HepG2 (cell line): Measurements from ENCODE around the gene SFMBT1. TPM values are rescaled to one million over a fixed set of nuclear protein-coding genes. Genes with fewer than 3 reads are reported as not detected.

Source experiments
- ATAC-seq: fragments of 200-7000 bp; cut with Tn5 transposase; 3 replicates; pipeline ENCODE4 v1.9.1; 2020; ENCODE audit warnings: mild to moderate bottlenecking, moderate library complexity
- BruUV-seq: library from RNA; stranded (reverse); fragments of 400-500 nt; replicated peaks from 2 replicates; lab custom pipeline; 2021; lab: Mats Ljungman, UMichigan
- CTCF ChIA-PET: fragments of 300-600 bp; formaldehyde crosslinking; extraction: SDS; loops from one replicate; lab custom pipeline; 2021; ENCODE audit warnings: low total read pairs, inconsistent platforms, low intra/inter-chr PET ratio; lab: Yijun Ruan, JAX
- POLR2A ChIA-PET: fragments of 350-600 bp; sonication (Branson Sonifier 250); formaldehyde crosslinking; loops from one replicate; lab custom pipeline; 2020; ENCODE audit warnings: antibody characterized with exemption, inconsistent platforms; lab: Yijun Ruan, JAX
- DNase-seq: peaks from one replicate; pipeline ENCODE4 v3.0.0-alpha.2; 2015; ENCODE audit warnings: low spot score
- FAIRE-seq: peaks from 3 replicates; lab custom pipeline; 2011; peaks lifted over from hg19 to GRCh38; lab: Jason Lieb, UNC
- H2AFZ ChIP-seq: one replicate; pipeline ENCODE4 v1.6.1; 2011; ENCODE audit warnings: low read length, inconsistent platforms
- H3K27ac ChIP-seq: fragments of 300-600 bp; 3 replicates; pipeline ENCODE4 v1.8.0; 2011; ENCODE audit warnings: mixed run types, mild to moderate bottlenecking, mixed read lengths, low read length, inconsistent platforms; ENCODE audit not compliant: insufficient read depth; ENCODE audit errors: extremely low read length
- H3K27me3 ChIP-seq, 2 experiments: fragments of 200-600 bp in 1 of 2; 2 replicates in 1 of 2; 3 replicates in 1 of 2; pipeline versions ENCODE4 v1.6.0 to v1.8.0; 2011; ENCODE audit warnings: low read length in 2 of 2, mild to moderate bottlenecking in 2 of 2, moderate library complexity in 2 of 2, inconsistent platforms in 1 of 2; ENCODE audit not compliant: insufficient read depth in 2 of 2, control insufficient read depth in 1 of 2
- H3K36me3 ChIP-seq, 2 experiments: fragments of 200-600 bp in 1 of 2; replicated peaks in 1 of 2; 2 replicates in 1 of 2; 3 replicates in 1 of 2; pipeline versions ENCODE4 v1.5.1 to v1.8.0; 2011; ENCODE audit warnings: low read length in 2 of 2, inconsistent platforms in 1 of 2; ENCODE audit not compliant: insufficient read depth in 2 of 2, control insufficient read depth in 1 of 2
- H3K4me1 ChIP-seq: 2 replicates; pipeline ENCODE4 v1.5.1; 2012; ENCODE audit warnings: low read length, inconsistent platforms; ENCODE audit not compliant: insufficient read depth
- H3K4me2 ChIP-seq: 2 replicates; pipeline ENCODE4 v1.6.0; 2011; ENCODE audit warnings: low read depth, low read length, inconsistent platforms
- H3K4me3 ChIP-seq, 3 experiments: fragments of 200-600 bp in 1 of 3; sonication (generic), shearing (Covaris generic) in 1 of 3; replicated peaks in 1 of 3; 2 replicates each; pipeline ENCODE4 v1.5.1; 2011 to 2016; ENCODE audit warnings: low read length in 3 of 3, inconsistent platforms in 2 of 3, low read depth in 2 of 3, mild to moderate bottlenecking in 2 of 3, control low read depth in 1 of 3, mixed read lengths in 1 of 3; ENCODE audit not compliant: insufficient read depth in 1 of 3
- H3K79me2 ChIP-seq: one replicate; pipeline ENCODE4 v1.6.1; 2011; ENCODE audit warnings: low read length, inconsistent platforms; ENCODE audit not compliant: insufficient read depth
- H3K9ac ChIP-seq: 2 replicates; pipeline ENCODE4 v1.6.0; 2011; ENCODE audit warnings: mild to moderate bottlenecking, low read depth, low read length, inconsistent platforms; ENCODE audit not compliant: insufficient read depth
- H3K9me3 ChIP-seq: 2 replicates; pipeline ENCODE4 v1.5.1; 2012; ENCODE audit warnings: mild to moderate bottlenecking, low read length
- H4K20me1 ChIP-seq: 2 replicates; pipeline ENCODE4 v1.6.0; 2011; ENCODE audit warnings: inconsistent platforms, mild to moderate bottlenecking, low read length, moderate library complexity; ENCODE audit not compliant: insufficient read depth
- GFI1 ChIP-seq: sonication (generic); formaldehyde crosslinking; IDR thresholded peaks from 2 replicates; pipeline ENCODE4 v1.5.0; 2020; ENCODE audit warnings: missing genetic modification reagents, mild to moderate bottlenecking, borderline replicate concordance
- RBM22 ChIP-seq: fragments of 200-400 bp; formaldehyde crosslinking; optimal IDR thresholded peaks from 2 replicates; pipeline ENCODE3; 2017; ENCODE audit warnings: mild to moderate bottlenecking, low read length, moderate library complexity
- TBL1XR1 ChIP-seq: fragments of 150-350 bp; IDR thresholded peaks from 2 replicates; pipeline ENCODE4 v1.6.1; 2014; ENCODE audit warnings: borderline replicate concordance, low read length; ENCODE audit not compliant: partially characterized antibody
- ZBTB20 ChIP-seq: sonication (generic); formaldehyde crosslinking; IDR thresholded peaks from 2 replicates; pipeline ENCODE4 v1.8.1; 2023; ENCODE audit warnings: missing genetic modification reagents, low read depth, mild to moderate bottlenecking, borderline replicate concordance
- ZGPAT ChIP-seq: IDR thresholded peaks from 2 replicates; pipeline ENCODE4 v1.6.1; 2016; ENCODE audit warnings: mild to moderate bottlenecking
- ZNF121 ChIP-seq: sonication (generic); formaldehyde crosslinking; IDR thresholded peaks from 2 replicates; pipeline ENCODE4 v1.5.0; 2020; ENCODE audit warnings: mild to moderate bottlenecking, missing genetic modification reagents
- WGBS: methylation state at CpG from one replicate; pipeline ENCODE4 v1.1.6; 2017; ENCODE audit warnings: low lambda C conversion rate; 5-methylcytosine and 5-hydroxymethylcytosine counted together
- in situ Hi-C: cut with HindIII; loops from 2 replicates; pipeline ENCODE4 v1.10.0; 2017; ENCODE audit warnings: low pct_unique_long_range_greater_than_20kb; ENCODE audit not compliant: extremely low pct_ligation_motif_present
- intact Hi-C: fragments of 100-400 bp; cut with micrococcal nuclease; formaldehyde crosslinking; loops from one replicate; pipeline ENCODE4 v1.10.0; 2022; ENCODE audit not compliant: unreplicated experiment
- polyA plus RNA-seq, 8 experiments: library from polyadenylated mRNA; depleted of rRNA in 3 of 8; stranded (reverse) in 7 of 8; unstranded in 1 of 8; fragments of >200 nt; fragmentation: Illumina TruSeq in 4 of 8; extraction: Trizol in 4 of 8; gene quantifications; 2 replicates each; pipeline versions ENCODE4 v1.2.1 to v1.2.3, GENCODE V29; 2011 to 2016; ENCODE audit warnings: low read depth in 4 of 8, missing spikeins in 1 of 8, mixed read lengths in 1 of 8; ENCODE audit not compliant: insufficient read depth in 1 of 8
- total RNA-seq, 5 experiments: library from RNA; depleted of rRNA; stranded (reverse); fragments of >200 nt; fragmentation: Illumina TruSeq; extraction: Trizol; gene quantifications; 2 replicates each; pipeline ENCODE4 v1.2.3, GENCODE V29; 2016; ENCODE audit warnings: low read depth in 1 of 5

SFMBT1 gene
- total and polyA plus RNA-seq, 2 of the 13 experiments (the other 11 are each of a cell fraction or from before 2014, with no cell fraction given): 3.8 to 12.8 TPM

- CTCF ChIA-PET: no interaction called here
- intact Hi-C loops: no loop called here
These were observed 35.9 kb downstream of the SFMBT1 start for GRCh38 chr3:53009826-53010539.

GRCh38 chr3:53008932-53009331, 36.9 kb downstream of the SFMBT1 start:
- CTCF ChIA-PET: no interaction called here
- Histone ChIP-seq H3K4me2 (no peak overlapping the region), H4K20me1 (0 out of 2 replicates have a peak, but pooled peaks cover 2% of the 10 kb centered on the region), H3K27me3 (no peaks in the 10 kb centered on the region), H3K9ac (no peak overlapping the region), H3K79me2 (peaks cover 3% of the 10 kb centered on the region), H3K9me3 (no peaks in the 10 kb centered on the region)
- DNase-seq: no peak
- BruUV-seq: no TSS peak
- TF ChIP-seq TBL1XR1 (no peak), ZNF121 (CRISPR knock-in tag) (0 out of 2 replicates have a peak, but pooled peaks have one; percentile 10)
- TF ChIP-seq, all 625 proteins: peak for 1
- no peak overlapping the region for H3K27ac ChIP-seq
- peaks cover 47% of the 10 kb centered on the region for H3K4me1 ChIP-seq
- H3K4me3 ChIP-seq: no peak overlapping the region
- no peak for ATAC-seq
- no peak overlapping the region for H2AFZ ChIP-seq
- POLR2A ChIA-PET: no interaction called here
- WGBS: 98% methylated on average over 6 of the region's 6 CpGs
- no peaks in the 10 kb centered on the region for H3K36me3 ChIP-seq
- in situ Hi-C loops (no loop called here), intact Hi-C loops (no loop called here)
- FAIRE-seq: no peak

More at GRCh38 chr3:53009826-53010539, 35.9 kb downstream of the SFMBT1 start:
- POLR2A ChIA-PET: interaction anchor here (1.1 kb wide), 1 partner anchor 36 kb away, joined by 4 read pairs; the partner anchor contains the start of gene SFMBT1
- no peak overlapping the region for H3K9ac ChIP-seq
- no peak overlapping the region for H2AFZ ChIP-seq
- TF ChIP-seq ZGPAT (CRISPR knock-in tag): no peak
- TF ChIP-seq ZBTB20 (CRISPR knock-in tag): 0 out of 2 replicates have a peak, but pooled peaks have one; percentile 63
- TF ChIP-seq GFI1 (CRISPR knock-in tag): peak; percentile 41; the same call in 1 of the 2 replicates
- TF ChIP-seq RBM22: no peak
- TF ChIP-seq, all 625 proteins: peak for 2
- in situ Hi-C loops: no loop called here
- Histone ChIP-seq H4K20me1 (0 out of 2 replicates have a peak, but pooled peaks cover 2% of the 10 kb centered on the region), H3K27me3 (no peaks in the 10 kb centered on the region), H3K9me3 (no peaks in the 10 kb centered on the region), H3K4me3 (no peak overlapping the region), H3K79me2 (peaks cover 3% of the 10 kb centered on the region), H3K4me2 (peak overlapping the region; percentile 5; the same call in 1 of the 2 replicates), H3K4me1 (peaks cover 45% of the 10 kb centered on the region), H3K27ac (no peak overlapping the region), H3K36me3 (no peaks in the 10 kb centered on the region)
- 74% methylated on average over 2 of the region's 2 CpGs for WGBS
- FAIRE-seq (no peak), ATAC-seq (peak; percentile 65; the same call in 2 of the 3 replicates), DNase-seq (no peak)
- no TSS peak for BruUV-seq
